ENCODE data around the gene LGALS13. TPM values are rescaled to one million over a fixed set of nuclear protein-coding genes. Genes with fewer than 3 reads are reported as not detected.

The LGALS13 gene
- total RNA-seq, 1 donor from 2014 or later: not detected

GRCh38 chr19:39631626-39632025 lies 29.3 kb downstream of the LGALS13 start:
- no peak for DNase-seq (ENCODE audit: low spot score)
- H3K27ac Mint-ChIP-seq: no peak overlapping the region
- H3K4me1 Mint-ChIP-seq (ENCODE audit: low read depth): no peaks in the 10 kb centered on the region
- intact Hi-C loops (cut with micrococcal nuclease): no loop called here
- H3K36me3 Mint-ChIP-seq (ENCODE audit: low read depth): no peaks in the 10 kb centered on the region
- peaks cover 6% of the 10 kb centered on the region for H3K9me3 Mint-ChIP-seq
- H3K4me3 Mint-ChIP-seq: no peak overlapping the region
- peaks cover 5% of the 10 kb centered on the region for H3K27me3 Mint-ChIP-seq (ENCODE audit: insufficient read depth)

- no peak for DNase-seq (ENCODE audit: low spot score)
- Mint-ChIP-seq H3K4me1 (ENCODE audit: low read depth) (no peaks in the 10 kb centered on the region), H3K36me3 (ENCODE audit: low read depth) (no peaks in the 10 kb centered on the region), H3K27ac (no peak overlapping the region), H3K4me3 (no peak overlapping the region), H3K9me3 (peaks cover 6% of the 10 kb centered on the region), H3K27me3 (ENCODE audit: insufficient read depth) (peaks cover 7% of the 10 kb centered on the region)
- intact Hi-C loops (cut with micrococcal nuclease): no loop called here
These were observed 35.6 kb downstream of the LGALS13 start for GRCh38 chr19:39637891-39638290.

- Mint-ChIP-seq H3K27ac (no peak overlapping the region), H3K9me3 (no peaks in the 10 kb centered on the region), H3K4me1 (ENCODE audit: low read depth) (no peaks in the 10 kb centered on the region), H3K27me3 (ENCODE audit: insufficient read depth) (peaks cover 7% of the 10 kb centered on the region), H3K36me3 (ENCODE audit: low read depth) (no peaks in the 10 kb centered on the region), H3K4me3 (no peak overlapping the region)
- DNase-seq (ENCODE audit: low spot score): no peak
- intact Hi-C loops (cut with micrococcal nuclease): no loop called here
These were observed 39.4 kb downstream of the LGALS13 start for GRCh38 chr19:39641773-39642172.

GRCh38 chr19:39643591-39643990 lies 41.3 kb downstream of the LGALS13 start:
- H3K27ac Mint-ChIP-seq: no peak overlapping the region
- intact Hi-C loops (cut with micrococcal nuclease): no loop called here
- no peaks in the 10 kb centered on the region for H3K36me3 Mint-ChIP-seq (ENCODE audit: low read depth)
- no peak for DNase-seq (ENCODE audit: low spot score)
- no peaks in the 10 kb centered on the region for H3K9me3 Mint-ChIP-seq
- no peaks in the 10 kb centered on the region for H3K4me1 Mint-ChIP-seq (ENCODE audit: low read depth)
- H3K4me3 Mint-ChIP-seq: no peak overlapping the region
- H3K27me3 Mint-ChIP-seq (ENCODE audit: insufficient read depth): peaks cover 5% of the 10 kb centered on the region

- no peak overlapping the region for H3K27ac Mint-ChIP-seq
- no peak overlapping the region for H3K4me3 Mint-ChIP-seq
- no peak for DNase-seq (ENCODE audit: low spot score)
- H3K4me1 Mint-ChIP-seq (ENCODE audit: low read depth): no peaks in the 10 kb centered on the region
- peaks cover 4% of the 10 kb centered on the region for H3K27me3 Mint-ChIP-seq (ENCODE audit: insufficient read depth)
- H3K9me3 Mint-ChIP-seq: no peaks in the 10 kb centered on the region
- intact Hi-C loops (cut with micrococcal nuclease): loop anchor here (5.0 kb wide), 1 partner anchor 49 kb away; no protein-coding TSS in a partner anchor
- H3K36me3 Mint-ChIP-seq (ENCODE audit: low read depth): no peaks in the 10 kb centered on the region
These were observed 43.6 kb downstream of the LGALS13 start for GRCh38 chr19:39645800-39646411.

- Mint-ChIP-seq H3K4me1 (ENCODE audit: low read depth) (no peaks in the 10 kb centered on the region), H3K27me3 (ENCODE audit: insufficient read depth) (peaks cover 17% of the 10 kb centered on the region), H3K27ac (no peak overlapping the region), H3K36me3 (ENCODE audit: low read depth) (no peaks in the 10 kb centered on the region), H3K4me3 (no peak overlapping the region), H3K9me3 (no peaks in the 10 kb centered on the region)
- no peak for DNase-seq (ENCODE audit: low spot score)
- intact Hi-C loops (cut with micrococcal nuclease): loop anchor here (5.0 kb wide), 1 partner anchor 51 kb away; no protein-coding TSS in a partner anchor
These were observed 45.6 kb downstream of the LGALS13 start for GRCh38 chr19:39647918-39648317.

GRCh38 chr19:39655613-39656012 lies 53.3 kb downstream of the LGALS13 start, which contains the start of gene LGALS16:
Gene LGALS16 (plus strand): TSS chr19:39655913. CDS start chr19:39655962, 49 bp downstream.
- Mint-ChIP-seq H3K9me3 (no peaks in the 10 kb centered on the region), H3K27me3 (ENCODE audit: insufficient read depth) (peaks cover 14% of the 10 kb centered on the region), H3K36me3 (ENCODE audit: low read depth) (no peaks in the 10 kb centered on the region), H3K4me3 (no peak within 1 kb of the TSS), H3K4me1 (ENCODE audit: low read depth) (no peaks in the 10 kb centered on the region), H3K27ac (no peak within 1 kb of the TSS)
- intact Hi-C loops (cut with micrococcal nuclease): no loop called here
- no peak for DNase-seq (ENCODE audit: low spot score)

Other genes with a start within 250 kb of the LGALS13 start
- 54.8 and 57.3 TPM in 2 replicates for gene PAF1, start 211.4 kb upstream of the LGALS13 start, total RNA-seq
- 37.5 and 45.8 TPM in 2 replicates for gene MED29, start 211.1 kb upstream of the LGALS13 start, total RNA-seq
- 31.2 and 32.0 TPM in 2 replicates for gene ZFP36, start 195.7 kb upstream of the LGALS13 start, total RNA-seq
- gene PLEKHG2, start 189.9 kb upstream of the LGALS13 start, total RNA-seq: 43.9 and 47.3 TPM in 2 replicates
- 2,440 and 2,532 TPM in 2 replicates for gene RPS16, start 166.6 kb upstream of the LGALS13 start, total RNA-seq
- gene SUPT5H, start 156.9 kb upstream of the LGALS13 start, total RNA-seq: 200 and 203 TPM in 2 replicates
- gene TIMM50, start 121.7 kb upstream of the LGALS13 start, total RNA-seq: 121 and 127 TPM in 2 replicates
- 1.6 and 2.1 TPM in 2 replicates for gene DLL3, start 103.6 kb upstream of the LGALS13 start, total RNA-seq
- gene SELENOV, start 87.4 kb upstream of the LGALS13 start, total RNA-seq: not detected in 2 replicates
- 3.2 and 3.7 TPM in 2 replicates for gene EID2B, start 69.7 kb upstream of the LGALS13 start, total RNA-seq
- 17.0 and 17.6 TPM in 2 replicates for gene EID2, start 62.4 kb upstream of the LGALS13 start, total RNA-seq
- gene LGALS16, start 53.4 kb downstream of the LGALS13 start, total RNA-seq: not detected in 2 replicates
- gene LGALS14, start 102.0 kb downstream of the LGALS13 start, total RNA-seq: 0.56 TPM in 1 of 2 replicates, not detected in the other
- gene CLC, start 135.5 kb downstream of the LGALS13 start, total RNA-seq: 2.3 and 2.6 TPM in 2 replicates
- gene LEUTX, start 176.3 kb downstream of the LGALS13 start, total RNA-seq: not detected in 2 replicates
- 4.2 and 5.5 TPM in 2 replicates for gene DYRK1B, start 231.6 kb downstream of the LGALS13 start, total RNA-seq
- gene FBL, start 243.9 kb downstream of the LGALS13 start, total RNA-seq: 526 and 528 TPM in 2 replicates